ENCODE measurements around the gene PLS3.

DNA sequence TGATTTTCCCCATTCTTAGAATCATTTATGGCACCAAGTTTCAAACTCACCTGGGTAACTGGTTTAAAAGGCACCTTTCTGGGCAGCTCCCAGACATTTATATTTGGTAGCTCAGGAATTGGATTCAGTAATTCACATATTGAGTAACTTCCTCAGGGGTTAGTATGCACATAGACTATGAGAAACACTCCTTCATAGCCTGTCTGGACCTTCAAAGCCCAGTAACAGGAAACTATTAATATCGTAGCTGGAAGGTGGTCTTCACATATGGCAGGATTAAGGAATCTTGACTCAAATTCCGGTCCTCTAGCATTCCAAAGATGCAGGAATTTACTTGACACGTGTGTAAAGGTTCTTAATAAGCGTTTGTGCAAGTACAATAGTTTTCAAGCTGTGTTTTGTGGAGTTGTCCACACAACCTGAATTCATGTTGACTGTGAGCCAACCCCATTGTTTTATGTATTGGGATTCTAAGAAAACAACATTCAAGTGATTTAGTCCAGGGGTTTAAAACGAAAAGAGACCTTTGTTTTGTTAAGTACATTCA, 78.4 kb downstream of the PLS3 start:
- TF ChIP-seq, protein P1, sequence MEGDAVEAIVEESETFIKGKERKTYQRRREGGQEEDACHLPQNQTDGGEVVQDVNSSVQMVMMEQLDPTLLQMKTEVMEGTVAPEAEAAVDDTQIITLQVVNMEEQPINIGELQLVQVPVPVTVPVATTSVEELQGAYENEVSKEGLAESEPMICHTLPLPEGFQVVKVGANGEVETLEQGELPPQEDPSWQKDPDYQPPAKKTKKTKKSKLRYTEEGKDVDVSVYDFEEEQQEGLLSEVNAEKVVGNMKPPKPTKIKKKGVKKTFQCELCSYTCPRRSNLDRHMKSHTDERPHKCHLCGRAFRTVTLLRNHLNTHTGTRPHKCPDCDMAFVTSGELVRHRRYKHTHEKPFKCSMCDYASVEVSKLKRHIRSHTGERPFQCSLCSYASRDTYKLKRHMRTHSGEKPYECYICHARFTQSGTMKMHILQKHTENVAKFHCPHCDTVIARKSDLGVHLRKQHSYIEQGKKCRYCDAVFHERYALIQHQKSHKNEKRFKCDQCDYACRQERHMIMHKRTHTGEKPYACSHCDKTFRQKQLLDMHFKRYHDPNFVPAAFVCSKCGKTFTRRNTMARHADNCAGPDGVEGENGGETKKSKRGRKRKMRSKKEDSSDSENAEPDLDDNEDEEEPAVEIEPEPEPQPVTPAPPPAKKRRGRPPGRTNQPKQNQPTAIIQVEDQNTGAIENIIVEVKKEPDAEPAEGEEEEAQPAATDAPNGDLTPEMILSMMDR (conservative IDR thresholded peaks at IDR 0.05 in 1 of 2, IDR thresholded peaks at IDR 0.05 in 1 of 2; ENCODE audit: extremely low read depth in 1 of 2, insufficient read depth in 1 of 2, low read depth in 1 of 2, low read length in 2 of 2), result no peak
- no peak for TF ChIP-seq EZH2 (IDR thresholded peaks at IDR 0.05; ENCODE audit: borderline replicate concordance, low read length)

All from mammary epithelial cell (primary cell).